Pulmonary artery endothelial cell (primary cell): Measurements from ENCODE around the gene ANKRD44. TPM values are rescaled to one million over a fixed set of nuclear protein-coding genes. Genes with fewer than 3 reads are reported as not detected.
"Not testable (repeated sequence)": the region's sequence is repeated elsewhere in the genome, so short reads cannot be mapped to it uniquely, and the experiment has no call there.

Source experiments
- DNase-seq: peaks from one replicate; pipeline ENCODE4 v3.0.0-alpha.2; 2011; ENCODE audit warnings: low read depth, low spot score
- total RNA-seq: library from RNA; depleted of rRNA; stranded (reverse); fragments of >200 nt; gene quantifications from 2 replicates; pipeline ENCODE4 v1.2.3, GENCODE V29; 2014

The ANKRD44 gene
- total RNA-seq, 1 donor from 2014 or later: 13.7 TPM

DNA sequence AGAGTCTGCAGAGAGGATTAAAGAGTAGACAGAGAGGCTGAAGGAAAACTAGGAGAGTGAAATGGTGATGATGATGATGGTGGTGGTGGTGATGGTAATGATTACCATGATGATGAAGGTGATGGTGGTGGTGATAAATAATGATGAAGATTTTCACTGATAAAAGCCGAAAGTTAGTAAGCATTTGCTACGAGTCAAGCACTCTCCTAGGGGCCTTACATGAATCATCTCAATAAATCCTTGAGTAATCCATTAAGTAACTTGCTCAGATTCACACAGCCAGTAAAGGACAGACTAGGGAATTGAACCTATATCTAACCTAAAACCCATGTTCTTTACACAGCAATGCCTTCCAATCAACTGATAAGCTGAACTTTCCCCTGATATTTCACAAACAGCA, 277.4 kb downstream of the ANKRD44 start:
- no peak for DNase-seq

GRCh38 chr2:197031803-197032202, 278.8 kb downstream of the ANKRD44 start:
- DNase-seq: no peak

GRCh38 chr2:197030090-197030489, 280.5 kb downstream of the ANKRD44 start:
- DNase-seq: no peak

- no peak for DNase-seq
These were observed 281.9 kb downstream of the ANKRD44 start for GRCh38 chr2:197028633-197029032.

DNA sequence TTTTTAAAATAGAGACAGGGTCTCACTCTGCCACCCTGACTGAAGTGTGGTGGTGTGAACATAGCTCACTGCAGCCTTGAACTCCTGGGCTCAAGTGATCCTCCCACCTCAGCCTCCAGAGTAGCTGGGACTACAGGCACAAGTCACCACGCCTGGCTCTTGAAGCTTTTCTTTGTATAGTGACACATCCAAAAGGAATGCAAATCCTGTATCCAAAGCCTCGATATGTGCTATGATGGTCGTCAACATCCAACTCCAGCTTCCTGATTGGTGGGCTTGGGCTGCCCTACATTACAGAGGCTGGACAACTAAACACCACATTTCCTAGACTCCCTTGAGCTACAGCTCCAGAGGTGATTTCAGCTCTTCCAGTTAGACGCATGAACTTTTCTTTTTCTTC, 282.4 kb downstream of the ANKRD44 start:
- peak; percentile 52 for DNase-seq

- no peak for DNase-seq
These were observed 286.4 kb downstream of the ANKRD44 start for GRCh38 chr2:197024206-197024605.

DNA sequence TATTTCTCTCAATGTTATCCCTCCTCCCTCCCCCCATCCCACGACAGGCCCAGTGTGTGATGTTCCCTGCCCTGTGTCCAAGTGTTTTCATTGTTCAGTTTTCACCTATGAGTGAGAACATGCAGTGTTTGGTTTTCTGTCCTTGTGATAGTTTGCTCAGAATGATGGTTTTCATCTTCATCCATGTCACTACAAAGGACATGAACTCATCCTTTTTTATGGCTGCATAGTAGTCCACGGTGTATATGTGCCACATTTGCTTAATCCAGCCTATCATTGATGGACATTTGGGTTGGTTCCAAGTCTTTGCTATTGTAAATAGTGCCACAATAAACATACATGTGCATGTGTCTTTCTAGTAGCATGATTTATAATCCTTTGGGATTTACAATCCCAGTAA, 289.7 kb downstream of the ANKRD44 start:
- DNase-seq: not testable (repeated sequence)

DNA sequence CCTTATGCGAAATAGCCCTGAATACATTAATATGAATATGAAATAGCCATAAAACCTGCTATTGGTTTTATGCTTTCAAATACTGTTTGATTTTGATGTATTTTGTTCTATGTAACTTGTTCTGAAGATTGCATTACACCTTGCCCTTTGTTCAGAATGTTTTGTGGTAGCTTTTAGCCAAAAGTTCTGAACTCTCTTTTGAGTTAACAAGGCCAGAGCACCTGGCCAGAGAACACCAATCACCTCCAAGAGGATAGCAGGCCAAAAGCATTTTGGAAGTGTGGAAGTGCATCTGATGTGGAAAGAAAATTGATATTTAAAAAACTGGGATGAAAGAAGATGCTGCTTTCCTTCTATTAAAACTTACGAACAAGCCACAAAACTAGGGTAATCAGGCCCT, 297.5 kb downstream of the ANKRD44 start:
- DNase-seq: no peak

DNA sequence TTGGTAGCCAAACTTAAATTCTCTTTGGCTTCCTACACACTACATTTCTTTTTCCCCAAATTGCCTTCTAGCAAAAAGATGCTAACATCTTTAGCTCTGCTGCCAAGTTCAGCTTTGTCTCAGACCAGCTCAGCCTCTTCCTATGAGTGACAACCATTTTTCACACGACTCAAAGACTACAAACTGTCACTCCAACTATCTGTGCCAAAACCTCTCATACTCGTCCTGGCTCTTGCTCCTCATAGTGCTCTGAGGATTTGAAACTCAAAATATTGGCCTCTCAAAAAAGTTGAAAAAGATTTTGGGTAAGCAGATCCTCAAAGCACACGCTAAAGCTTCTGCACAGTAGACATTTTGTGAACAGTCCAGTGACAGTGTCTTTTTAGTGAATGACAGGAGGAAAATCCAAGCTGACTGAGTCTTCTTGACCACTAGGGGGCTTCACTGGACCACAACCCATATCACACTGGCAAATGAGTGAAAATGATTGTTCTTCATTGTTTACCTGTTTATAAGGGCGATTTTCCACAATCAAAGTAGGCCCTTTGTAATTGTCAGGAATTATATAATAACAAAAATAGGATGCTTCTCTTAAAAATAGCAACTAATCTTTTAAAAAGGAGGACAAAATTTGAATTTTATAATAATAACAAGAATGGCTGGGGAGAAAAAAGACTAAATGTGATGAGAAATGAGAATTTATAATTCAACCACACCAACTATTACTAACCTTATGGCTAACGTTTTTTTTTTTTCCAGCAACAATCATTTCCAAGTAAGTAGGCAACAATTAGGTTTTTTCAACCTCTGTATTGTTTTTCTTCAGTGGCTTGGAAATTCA, 298.6 kb downstream of the ANKRD44 start:
- no peak for DNase-seq

DNA sequence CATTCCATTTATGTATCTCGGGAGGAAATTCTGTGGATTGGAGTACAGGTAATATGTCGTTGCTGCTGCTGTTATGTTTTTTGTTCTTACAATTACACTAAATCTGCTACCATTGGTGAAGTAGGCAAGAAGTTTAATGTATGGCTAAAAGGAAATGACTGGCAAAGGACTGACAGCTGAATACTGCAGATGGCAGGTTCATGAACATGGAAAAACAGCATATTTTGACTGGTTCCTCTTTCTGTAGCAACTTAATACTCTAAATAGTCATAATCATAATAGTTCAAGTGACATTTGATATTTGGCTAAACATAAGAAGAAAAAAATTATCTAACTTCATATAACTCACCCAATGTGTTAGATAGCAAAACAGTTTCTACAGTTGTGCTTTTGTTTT, 299.6 kb downstream of the ANKRD44 start:
- no peak for DNase-seq

DNA sequence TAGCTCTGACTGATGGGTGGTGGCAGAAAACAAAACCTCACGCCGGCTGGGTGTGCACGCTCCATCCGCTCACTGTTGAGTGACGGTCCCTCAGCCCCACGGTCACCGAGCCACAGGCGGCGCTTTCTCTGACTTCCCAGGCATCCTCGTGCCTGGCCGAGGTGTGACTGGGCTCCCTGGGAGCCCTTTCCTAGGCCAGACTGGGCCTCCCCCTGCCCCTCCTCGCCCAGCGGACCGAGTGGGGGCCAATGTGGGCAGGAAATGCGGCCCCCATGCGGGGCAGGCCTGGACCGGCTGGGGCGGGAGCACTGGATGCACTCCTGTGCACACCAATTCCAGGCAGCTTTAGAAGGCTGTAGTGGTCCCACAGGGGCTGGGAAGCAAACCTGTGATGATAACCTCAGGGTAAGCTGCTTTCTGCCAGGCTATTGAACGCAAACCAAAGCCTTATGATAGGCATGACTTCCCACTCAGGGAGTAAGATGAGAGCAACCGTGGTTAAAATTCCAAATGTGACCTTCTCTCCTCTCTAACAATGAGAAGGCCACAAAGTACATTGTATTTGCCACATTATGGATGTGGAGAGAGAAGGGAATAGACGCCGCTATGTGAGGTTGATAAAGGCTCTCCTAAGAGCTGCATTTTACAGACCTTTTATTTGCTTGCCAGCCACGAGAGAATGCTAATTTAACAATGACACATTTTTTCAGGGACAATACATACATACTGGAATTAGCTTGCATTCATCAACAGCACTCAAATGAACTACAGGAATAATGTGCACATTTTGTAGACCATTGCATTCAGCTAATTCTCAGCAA, 300.2 kb downstream of the ANKRD44 start:
- DNase-seq: no peak

DNA sequence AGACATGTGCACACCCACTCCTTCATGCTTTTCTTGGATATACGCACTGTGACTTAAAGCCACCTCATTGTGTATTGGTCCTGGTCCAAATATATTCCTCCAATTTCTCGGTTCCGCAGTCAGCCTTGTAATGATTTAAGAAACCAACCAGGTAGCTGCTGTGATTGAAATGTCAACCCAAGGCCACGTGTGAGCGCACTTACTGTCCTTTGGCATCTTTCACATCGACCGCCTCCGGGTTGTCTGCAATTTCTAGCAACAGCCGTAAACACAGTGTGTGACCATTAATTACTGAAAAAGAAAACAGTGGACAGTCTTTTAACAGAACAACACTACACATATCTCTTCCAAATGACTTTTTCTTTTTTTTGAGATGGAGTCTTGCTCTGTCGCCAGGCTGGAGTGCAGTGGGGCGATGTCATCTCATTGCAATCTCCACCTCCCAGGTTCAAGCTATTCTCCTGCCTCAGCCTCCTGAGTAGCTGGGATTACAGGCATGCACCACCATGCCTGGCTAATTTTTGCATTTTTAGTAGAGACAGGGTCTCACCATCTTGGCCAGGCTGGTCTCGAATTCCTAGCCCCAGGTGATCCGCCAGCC, 301.7 kb downstream of the ANKRD44 start:
- not testable (repeated sequence) for DNase-seq

DNA sequence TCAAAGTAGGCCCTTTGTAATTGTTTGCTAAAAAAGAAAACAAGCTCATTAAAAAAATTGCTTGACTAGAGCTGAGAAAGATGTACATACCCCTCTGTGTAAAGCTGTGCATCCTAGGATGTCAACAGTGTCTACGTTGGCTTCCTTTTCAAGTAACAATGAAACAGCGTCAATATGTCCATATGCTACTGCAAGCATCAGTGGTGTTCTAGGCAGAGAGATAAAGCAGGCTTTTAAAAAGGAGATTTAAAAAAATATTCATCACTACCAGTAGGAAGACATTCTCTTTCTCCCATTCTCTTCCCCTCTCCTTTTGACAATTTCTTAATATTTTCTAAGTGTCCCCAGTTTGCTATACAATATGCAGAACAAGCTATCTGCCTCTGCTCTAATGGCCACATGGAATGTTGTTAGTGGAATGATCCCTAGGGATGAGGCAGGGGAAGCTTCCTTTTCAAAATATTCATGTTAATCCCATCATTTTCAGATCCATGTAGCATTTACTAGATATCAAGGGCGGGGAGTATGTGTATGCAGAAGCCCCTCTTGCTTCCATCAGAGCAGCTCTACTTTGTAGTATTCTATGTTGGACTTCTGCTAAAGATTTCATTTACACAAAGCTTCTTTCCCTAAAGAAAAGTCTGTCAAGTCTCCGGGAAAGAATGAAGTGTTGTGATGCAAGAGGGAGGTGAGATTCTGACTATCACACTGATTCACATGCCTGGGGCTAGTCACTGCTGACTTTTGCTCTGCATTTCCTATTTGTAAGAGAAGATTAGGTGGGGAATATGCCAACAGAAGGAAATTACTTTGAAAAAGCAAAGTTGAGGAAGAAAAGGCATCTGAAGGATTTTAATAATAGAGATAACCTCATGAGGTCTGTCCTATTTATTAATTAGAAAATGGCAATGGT, 302.6 kb downstream of the ANKRD44 start:
- DNase-seq: no peak

- no peak for DNase-seq
These were observed 308.7 kb downstream of the ANKRD44 start for GRCh38 chr2:197001921-197002320.

DNA sequence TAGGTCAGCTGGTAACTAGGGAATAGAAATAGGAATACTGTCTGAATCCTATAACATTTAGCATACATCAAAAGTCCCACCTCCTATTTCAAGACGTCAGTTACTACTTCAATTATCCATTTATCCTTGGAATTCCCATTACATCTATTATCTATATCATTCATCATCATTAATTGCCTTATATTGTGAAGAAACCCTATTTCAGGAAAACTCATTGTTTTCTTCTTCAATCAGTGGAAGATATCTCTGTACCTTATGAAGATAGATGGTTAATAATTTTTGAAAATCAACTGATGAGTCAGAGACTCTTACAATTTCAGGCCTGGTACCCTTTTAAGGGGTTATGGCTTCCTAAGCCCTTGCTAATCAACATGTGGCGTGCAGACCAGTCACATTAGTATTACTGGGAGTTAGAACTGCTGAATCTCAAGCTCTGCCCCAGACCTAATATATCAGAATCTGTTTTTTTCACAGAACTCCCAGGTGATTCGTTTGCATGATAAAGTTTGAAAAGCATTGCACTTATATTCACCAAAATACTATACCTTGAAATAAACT, 314.7 kb downstream of the ANKRD44 start:
- no peak for DNase-seq

DNA sequence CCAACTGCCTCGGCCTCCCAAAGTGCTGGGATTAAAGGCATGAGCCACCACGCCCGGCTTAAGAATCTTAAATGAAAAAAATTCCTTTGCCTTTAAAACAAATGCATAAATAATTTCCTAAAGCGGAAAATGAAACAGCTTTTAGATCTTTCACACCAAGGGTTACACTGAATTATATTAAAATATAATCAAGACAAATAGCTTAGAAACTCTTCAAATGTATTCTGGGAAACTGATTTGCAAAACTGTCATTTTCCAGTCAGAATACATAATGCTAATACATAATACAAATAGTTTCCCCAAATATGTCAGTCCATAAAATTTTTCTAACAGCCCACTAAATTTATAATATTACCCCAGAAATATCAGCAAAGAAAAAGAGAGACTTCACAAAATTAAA, 315.8 kb downstream of the ANKRD44 start:
- DNase-seq: no peak

GRCh38 chr2:196993617-196994016, 317.0 kb downstream of the ANKRD44 start:
- DNase-seq: no peak

DNA sequence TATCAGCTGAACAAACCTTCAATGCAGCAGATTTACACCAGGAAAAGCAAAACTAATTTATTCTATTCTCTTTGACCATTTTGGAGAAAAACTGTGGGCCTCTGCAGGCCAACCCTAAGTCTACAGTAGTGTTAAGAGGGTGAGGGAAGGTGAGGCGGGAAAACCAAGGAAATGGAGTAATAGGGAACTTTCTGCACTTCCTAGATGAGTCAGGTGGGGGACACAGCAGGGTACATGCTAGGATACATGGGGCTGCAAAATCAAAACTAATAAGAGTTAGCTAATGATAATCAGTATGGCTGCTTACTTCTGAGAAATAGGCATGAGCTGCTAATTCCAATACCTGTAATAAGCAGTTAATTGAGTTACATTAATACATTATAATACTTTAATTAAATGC, 318.1 kb downstream of the ANKRD44 start:
- no peak for DNase-seq

DNA sequence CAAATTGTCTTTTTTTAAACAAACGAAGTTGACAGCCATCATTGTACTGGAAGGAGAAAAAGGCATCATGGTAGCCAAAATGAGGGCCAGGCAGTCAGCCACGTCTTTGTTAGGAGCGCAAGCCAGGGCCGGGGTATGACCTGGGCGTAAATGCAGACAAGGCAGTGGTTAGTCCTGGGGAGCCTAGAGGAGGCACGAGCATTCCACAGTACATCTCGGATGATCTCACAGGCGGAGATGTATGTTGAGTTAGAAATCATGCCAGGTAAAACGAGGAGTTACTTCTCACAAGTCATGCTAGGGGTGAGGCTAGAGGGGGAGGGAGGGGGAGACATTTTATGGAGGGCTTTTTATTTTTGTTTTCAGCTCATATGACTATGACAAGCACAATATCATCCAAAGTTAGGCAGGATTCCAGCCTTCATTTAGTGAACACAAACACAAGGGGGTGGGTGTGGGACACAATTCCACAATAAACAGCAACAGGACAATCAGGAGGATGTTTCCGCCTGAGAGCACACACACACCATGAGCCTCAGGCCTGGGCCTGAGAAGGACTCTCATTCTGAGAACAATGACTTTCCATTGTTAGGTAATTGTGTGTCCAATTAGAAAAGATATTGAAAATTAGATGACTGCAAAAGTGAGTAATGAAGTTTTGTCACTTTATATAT, 319.7 kb downstream of the ANKRD44 start:
- no peak for DNase-seq

GRCh38 chr2:196990092-196990491, 320.5 kb downstream of the ANKRD44 start:
- no peak for DNase-seq
